H1 (cell line): ENCODE measurements around the gene WDR7. TPM values are rescaled to one million over a fixed set of nuclear protein-coding genes. Genes with fewer than 3 reads are reported as not detected.
A peak's percentile ranks its signal among the peaks of the same experiment; 100 is the strongest.

Experiments
- CTCF ChIA-PET: fragments of 300-600 bp; sonication (Branson Sonifier 250); formaldehyde crosslinking; loops from one replicate; lab custom pipeline; 2021; ENCODE audit not compliant: partially characterized antibody; lab: Charles Lee
- POLR2A ChIA-PET: fragments of 300-600 bp; sonication (Branson Sonifier 250); formaldehyde crosslinking; loops from one replicate; lab custom pipeline; 2021; ENCODE audit warnings: inconsistent platforms; ENCODE audit not compliant: partially characterized antibody; lab: Charles Lee
- DNase-seq, 2 experiments: peaks; one replicate each; pipeline versions ENCODE4 v3.0.0 to v3.0.0-alpha.2; 2010 to 2022; ENCODE audit warnings: low spot score in 2 of 2, low read depth in 1 of 2, mixed read lengths in 1 of 2
- FAIRE-seq: peaks from 2 replicates; lab custom pipeline; 2011; peaks lifted over from hg19 to GRCh38; lab: Jason Lieb, UNC
- H2AFZ ChIP-seq: 2 replicates; pipeline ENCODE4 v1.8.1; 2012; ENCODE audit warnings: low read length, inconsistent platforms
- H2AK5ac ChIP-seq: 2 replicates; pipeline ENCODE4 v1.6.1; 2013; ENCODE audit warnings: low read depth, low read length
- H2BK120ac ChIP-seq: replicated peaks from 2 replicates; pipeline ENCODE3; 2013; ENCODE audit warnings: low read depth, low read length, inconsistent platforms
- H2BK12ac ChIP-seq: 2 replicates; pipeline ENCODE4 v1.6.1; 2013; ENCODE audit warnings: low read depth, low read length
- H2BK15ac ChIP-seq: 2 replicates; pipeline ENCODE4 v1.6.1; 2013; ENCODE audit warnings: low read length
- H2BK20ac ChIP-seq: 2 replicates; pipeline ENCODE4 v1.6.1; 2013; ENCODE audit warnings: low read length
- H2BK5ac ChIP-seq: 2 replicates; pipeline ENCODE4 v1.6.1; 2013; ENCODE audit warnings: low read depth, low read length
- H3K14ac ChIP-seq: 2 replicates; pipeline ENCODE4 v1.6.1; 2013; ENCODE audit warnings: inconsistent platforms; ENCODE audit not compliant: insufficient read length
- H3K18ac ChIP-seq: 2 replicates; pipeline ENCODE4 v1.6.1; 2013; ENCODE audit warnings: low read length; ENCODE audit errors: extremely low read depth
- H3K23ac ChIP-seq: 2 replicates; pipeline ENCODE4 v1.6.1; 2013; ENCODE audit warnings: inconsistent platforms; ENCODE audit not compliant: insufficient read length
- H3K23me2 ChIP-seq: 2 replicates; pipeline ENCODE4 v1.6.1; 2013; ENCODE audit warnings: low read depth, low read length
- H3K27ac ChIP-seq: 2 replicates; pipeline ENCODE4 v1.6.1; 2011; ENCODE audit warnings: low read depth, low read length, inconsistent platforms
- H3K27me3 ChIP-seq, 4 experiments: replicated peaks in 1 of 4; 1 replicate in 1 of 4; 2 replicates in 3 of 4; pipeline versions ENCODE4 v1.6.1 to v1.8.1; 2011 to 2013; ENCODE audit warnings: low read length in 3 of 4, mild to moderate bottlenecking in 3 of 4, inconsistent platforms in 2 of 4, mixed read lengths in 2 of 4, moderate library complexity in 1 of 4; ENCODE audit not compliant: control insufficient read depth in 3 of 4, insufficient read depth in 3 of 4; ENCODE audit errors: extremely low read depth in 1 of 4
- H3K36me3 ChIP-seq, 4 experiments: 2 replicates each; pipeline versions ENCODE4 v1.6.1 to v1.8.1; 2011 to 2013; ENCODE audit warnings: mild to moderate bottlenecking in 4 of 4, low read length in 3 of 4, moderate library complexity in 2 of 4, control low read depth in 1 of 4, inconsistent platforms in 1 of 4; ENCODE audit not compliant: insufficient read depth in 4 of 4, control insufficient read depth in 2 of 4
- H3K4ac ChIP-seq: replicated peaks from 2 replicates; pipeline ENCODE3; 2013; ENCODE audit warnings: low read length, low read depth, mixed read lengths, inconsistent platforms; ENCODE audit not compliant: insufficient read length
- H3K4me1 ChIP-seq, 4 experiments: replicated peaks in 1 of 4; 1 replicate in 1 of 4; 2 replicates in 3 of 4; pipeline versions ENCODE4 v1.6.1 to v1.8.1; 2011 to 2013; ENCODE audit warnings: low read length in 3 of 4, inconsistent platforms in 2 of 4, mixed read lengths in 1 of 4; ENCODE audit not compliant: insufficient read depth in 4 of 4, control insufficient read depth in 3 of 4
- H3K4me2 ChIP-seq, 2 experiments: 2 replicates each; pipeline versions ENCODE4 v1.6.1 to v1.8.1; 2011 to 2013; ENCODE audit warnings: low read depth in 2 of 2, low read length in 2 of 2, control low read depth in 1 of 2, inconsistent platforms in 1 of 2, mild to moderate bottlenecking in 1 of 2; ENCODE audit not compliant: insufficient read depth in 1 of 2
- H3K4me3 ChIP-seq, 4 experiments: fragments of 200-600, 300-600 bp in 1 of 4; sonication (generic), shearing (Covaris generic), sonication (Bioruptor Twin) in 1 of 4; 2 replicates each; pipeline versions ENCODE4 v1.5.1 to v1.8.1; 2011 to 2016; ENCODE audit warnings: low read length in 4 of 4, low read depth in 3 of 4, control low read depth in 2 of 4, inconsistent platforms in 2 of 4, mild to moderate bottlenecking in 2 of 4, mixed read lengths in 1 of 4, moderate library complexity in 1 of 4; ENCODE audit not compliant: insufficient read depth in 2 of 4; ENCODE audit errors: extremely low read depth in 1 of 4
- H3K56ac ChIP-seq: replicated peaks from 2 replicates; pipeline ENCODE3; 2013; ENCODE audit warnings: low read depth, mild to moderate bottlenecking, mixed read lengths, low read length, inconsistent platforms; ENCODE audit not compliant: insufficient read length
- H3K79me1 ChIP-seq: 2 replicates; pipeline ENCODE4 v1.6.1; 2013; ENCODE audit warnings: low read depth, low read length, control low read depth
- H3K79me2 ChIP-seq, 2 experiments: 2 replicates each; pipeline versions ENCODE4 v1.6.1 to v1.8.1; 2012 to 2013; ENCODE audit warnings: low read length in 2 of 2, mild to moderate bottlenecking in 2 of 2, inconsistent platforms in 1 of 2; ENCODE audit not compliant: insufficient read depth in 2 of 2, control insufficient read depth in 1 of 2
- H3K9ac ChIP-seq, 4 experiments: replicated peaks in 1 of 4; 1 replicate in 1 of 4; 2 replicates in 3 of 4; pipeline versions ENCODE4 v1.6.1 to v1.8.1; 2011 to 2013; ENCODE audit warnings: low read depth in 3 of 4, low read length in 3 of 4, control low read depth in 2 of 4, mild to moderate bottlenecking in 2 of 4, moderate library complexity in 2 of 4, inconsistent platforms in 1 of 4; ENCODE audit errors: extremely low read depth in 1 of 4
- H3K9me3 ChIP-seq, 2 experiments: 2 replicates each; pipeline versions ENCODE4 v1.6.1 to v1.8.1; 2012 to 2013; ENCODE audit warnings: mild to moderate bottlenecking in 2 of 2, moderate library complexity in 2 of 2, control low read depth in 1 of 2, inconsistent platforms in 1 of 2, low read depth in 1 of 2, low read length in 1 of 2, mixed read lengths in 1 of 2; ENCODE audit not compliant: insufficient read depth in 2 of 2
- H4K20me1 ChIP-seq, 2 experiments: replicated peaks in 1 of 2; 2 replicates each; pipeline versions ENCODE3 to v1.8.1; 2011 to 2013; ENCODE audit warnings: inconsistent platforms in 2 of 2, low read length in 2 of 2, mild to moderate bottlenecking in 1 of 2; ENCODE audit not compliant: insufficient read depth in 2 of 2, control insufficient read depth in 1 of 2
- H4K5ac ChIP-seq: 2 replicates; pipeline ENCODE4 v1.6.1; 2013; ENCODE audit warnings: low read length, low read depth, mixed read lengths, inconsistent platforms; ENCODE audit not compliant: insufficient read length
- H4K8ac ChIP-seq: 2 replicates; pipeline ENCODE4 v1.8.0; 2013; ENCODE audit warnings: mild to moderate bottlenecking, moderate library complexity, low read length, inconsistent platforms; ENCODE audit not compliant: insufficient read depth; ENCODE audit errors: extremely low read depth
- H4K91ac ChIP-seq: replicated peaks from 2 replicates; pipeline ENCODE3; 2013; ENCODE audit warnings: low read length, mixed read lengths, inconsistent platforms; ENCODE audit not compliant: insufficient read length
- ASH2L ChIP-seq: fragments of 200-600, 300-600 bp; sonication (generic); IDR thresholded peaks from one replicate; pipeline ENCODE4 v1.7.1; 2017; ENCODE audit warnings: low read length
- BACH1 ChIP-seq: IDR thresholded peaks from 2 replicates; pipeline ENCODE4 v1.6.1; 2012; ENCODE audit warnings: low read length, improper control_type of control experiment
- BRCA1 ChIP-seq: IDR thresholded peaks from 2 replicates; pipeline ENCODE4 v1.6.1; 2012; ENCODE audit warnings: low read depth, low read length, improper control_type of control experiment
- HDAC2 ChIP-seq, 2 experiments: fragments of 300-600 bp in 1 of 2; sonication (generic) in 1 of 2; IDR thresholded peaks; 2 replicates each; pipeline ENCODE4 v1.6.1; 2011 to 2012; ENCODE audit warnings: low read depth in 2 of 2, low read length in 2 of 2, mild to moderate bottlenecking in 2 of 2, moderate library complexity in 2 of 2, borderline replicate concordance in 1 of 2, inconsistent platforms in 1 of 2
- MAFK ChIP-seq: IDR thresholded peaks from 2 replicates; pipeline ENCODE4 v1.6.1; 2012; ENCODE audit warnings: low read depth, mild to moderate bottlenecking, improper control_type of control experiment, low read length
- RBBP5 ChIP-seq: IDR thresholded peaks from 2 replicates; pipeline ENCODE4 v1.7.1; 2012; ENCODE audit warnings: low read depth, mild to moderate bottlenecking, inconsistent platforms, low read length, moderate library complexity, borderline replicate concordance
- RFX5 ChIP-seq: IDR thresholded peaks from 2 replicates; pipeline ENCODE4 v1.6.1; 2011; ENCODE audit warnings: low read depth, low read length, improper control_type of control experiment, borderline replicate concordance
- TCF12 ChIP-seq: IDR thresholded peaks from 2 replicates; pipeline ENCODE4 v1.6.1; 2011; ENCODE audit warnings: low read depth, mild to moderate bottlenecking, low read length
- WGBS, 2 experiments: shearing (Covaris generic) in 1 of 2; methylation state at CpG; one replicate each; pipeline versions ENCODE4 v1.1.6 to v1.1.7; 2013 to 2015; ENCODE audit warnings: low lambda C conversion rate in 2 of 2, mixed read lengths in 2 of 2, inconsistent platforms in 1 of 2, low coverage in 1 of 2, missing lambda C conversion rate in 1 of 2; ENCODE audit not compliant: insufficient replicate concordance in 2 of 2, insufficient coverage in 1 of 2, insufficient read length in 1 of 2; ENCODE audit errors: extremely low coverage in 1 of 2, missing lambda C conversion rate in 1 of 2; 5-methylcytosine and 5-hydroxymethylcytosine counted together
- polyA plus RNA-seq, 7 experiments: library from polyadenylated mRNA; depleted of rRNA in 3 of 7; stranded (reverse) in 5 of 7; unstranded in 2 of 7; fragments of >200 nt in 5 of 7; fragments of 200-250 nt in 2 of 7; gene quantifications; 1 replicate in 5 of 7; 2 replicates in 1 of 7; 4 replicates in 1 of 7; pipeline versions ENCODE4 v1.2.1 to v1.2.3, GENCODE V29; 2011 to 2013; ENCODE audit warnings: missing spikeins in 2 of 7, mixed read lengths in 2 of 7
- total RNA-seq: library from RNA; stranded (reverse); fragmentation: NEBNext Ultra II Directional; extraction: Animal tissue kit (Norgen Biotek cat#: 25700); gene quantifications from 2 replicates; pipeline ENCODE4 v1.2.1, GENCODE V29; 2021

WDR7 gene
- total and polyA plus RNA-seq, 2 of the 8 experiments (the other 6 are each of a cell fraction or from before 2014, with no cell fraction given), result 5.5 to 15.2 TPM

DNA sequence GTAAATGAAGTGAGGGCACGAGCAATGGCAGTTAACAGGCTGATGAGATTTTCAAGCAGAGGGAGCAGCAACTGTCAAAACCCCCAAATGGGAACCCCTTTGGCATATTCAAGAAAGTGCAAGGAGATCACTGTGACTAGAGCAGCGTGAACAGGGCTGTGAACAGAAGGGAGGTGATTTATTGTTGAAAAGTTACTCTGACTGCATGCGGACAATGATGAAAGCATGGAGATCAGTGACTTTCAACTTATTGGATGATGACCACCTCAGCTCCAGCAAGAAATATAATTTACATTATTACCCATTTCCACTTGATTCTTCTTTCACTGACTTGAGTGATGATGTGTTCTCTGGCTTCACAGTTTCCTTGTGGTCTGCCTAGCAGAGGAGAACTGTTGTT, 308.0 kb downstream of the WDR7 start:
- no peak overlapping the region for H2AK5ac ChIP-seq
- no peak overlapping the region for H3K23ac ChIP-seq
- no peak overlapping the region for H2BK120ac ChIP-seq
- no peaks in the 10 kb centered on the region for H3K79me2 ChIP-seq
- no peak for DNase-seq
- H4K91ac ChIP-seq, result no peak overlapping the region
- CTCF ChIA-PET, result no interaction called here
- H4K20me1 ChIP-seq, result no peaks in the 10 kb centered on the region
- H3K18ac ChIP-seq, result no peak overlapping the region
- H3K79me1 ChIP-seq, result no peaks in the 10 kb centered on the region
- peaks cover 0 to 9% (median 2%) of the 10 kb centered on the region in 4 experiments; a peak in 2 of 7 replicates for H3K4me1 ChIP-seq
- no peak overlapping the region for H3K9ac ChIP-seq
- H2BK12ac ChIP-seq, result peak overlapping the region; percentile 22; the same call in 1 of the 2 replicates
- H3K23me2 ChIP-seq, result no peaks in the 10 kb centered on the region
- H4K5ac ChIP-seq, result no peak overlapping the region
- H3K27me3 ChIP-seq, result no peaks in the 10 kb centered on the region
- H2BK20ac ChIP-seq, result no peak overlapping the region
- 64% methylated on average over 3 of the region's 3 CpGs; no CpG with 5 or more reads in 1 of the 2 experiments for WGBS, 2 experiments
- H2AFZ ChIP-seq, result no peak overlapping the region
- no peak for TF ChIP-seq ASH2L
- no peak for TF ChIP-seq TCF12
- no peak for TF ChIP-seq HDAC2 (IDR thresholded peaks at IDR 0.05; ENCODE audit: borderline replicate concordance in 1 of 2, low read depth in 2 of 2, low read length in 2 of 2)
- no peak for TF ChIP-seq RFX5
- no peak for TF ChIP-seq MAFK
- TF ChIP-seq BACH1, result no peak
- no peak for TF ChIP-seq BRCA1
- TF ChIP-seq RBBP5, result no peak
- TF ChIP-seq, all 59 proteins: peak for 0
- no peak overlapping the region for H3K4me3 ChIP-seq
- POLR2A ChIA-PET, result no interaction called here
- H3K36me3 ChIP-seq, result no peaks in the 10 kb centered on the region; a peak in 1 of 8 replicates
- 0 out of 2 replicates have a peak overlapping the region, but pooled peaks have one; percentile 9 for H2BK15ac ChIP-seq
- H3K4ac ChIP-seq, result no peak overlapping the region
- H3K9me3 ChIP-seq, result no peaks in the 10 kb centered on the region
- no peak overlapping the region for H3K27ac ChIP-seq
- no peak overlapping the region for H3K56ac ChIP-seq
- no peak overlapping the region for H3K14ac ChIP-seq
- H4K8ac ChIP-seq, result no peak overlapping the region
- peak; percentile 57 for FAIRE-seq
- H2BK5ac ChIP-seq, result no peak overlapping the region
- no peak overlapping the region for H3K4me2 ChIP-seq
